Skeletal muscle tissue (tissue), 4 donors: ENCODE data around the gene EDC3. TPM values are rescaled to one million over a fixed set of nuclear protein-coding genes. Genes with fewer than 3 reads are reported as not detected.

ENCODE experiments used
- H3K27ac ChIP-seq: one replicate; pipeline ENCODE4 v1.7.0; 2013; ENCODE audit warnings: mild to moderate bottlenecking, low read depth, low read length, inconsistent platforms
- H3K27me3 ChIP-seq, 3 donors: one replicate each; pipeline ENCODE4 v1.7.0; 2013; ENCODE audit warnings: low read length in 3 of 3; ENCODE audit not compliant: control insufficient read depth in 3 of 3, insufficient read depth in 3 of 3
- H3K36me3 ChIP-seq, 3 donors: one replicate each; pipeline ENCODE4 v1.7.0; 2013; ENCODE audit warnings: low read length in 3 of 3; ENCODE audit not compliant: control insufficient read depth in 3 of 3, insufficient read depth in 3 of 3
- H3K4me1 ChIP-seq, 3 donors: one replicate each; pipeline ENCODE4 v1.7.0; 2013; ENCODE audit warnings: low read length in 3 of 3, mild to moderate bottlenecking in 3 of 3; ENCODE audit not compliant: control insufficient read depth in 3 of 3, insufficient read depth in 3 of 3
- H3K4me3 ChIP-seq, 3 donors: one replicate each; pipeline ENCODE4 v1.7.0; 2013; ENCODE audit warnings: low read length in 3 of 3
- H3K9ac ChIP-seq, 3 donors: one replicate each; pipeline ENCODE4 v1.7.0; 2013; ENCODE audit warnings: low read length in 3 of 3, mild to moderate bottlenecking in 3 of 3, moderate library complexity in 2 of 3, low read depth in 1 of 3
- H3K9me3 ChIP-seq, 3 donors: one replicate each; pipeline ENCODE4 v1.7.0; 2013; ENCODE audit warnings: low read length in 3 of 3; ENCODE audit not compliant: control insufficient read depth in 3 of 3
- total RNA-seq: library from RNA; depleted of rRNA; stranded (reverse); fragments of >200 nt; gene quantifications from one replicate; pipeline ENCODE4 v1.2.3, GENCODE V29; 2014
- donor health status: Osteomylitis.

EDC3 gene
- total RNA-seq, 1 donor from 2014 or later = 16.2 TPM

GRCh38 chr15:74594455-74594854, 101.4 kb downstream of the EDC3 start:
- Histone ChIP-seq H3K36me3 (peaks cover 18 to 24% (median 22%) of the 10 kb centered on the region in 3 donors), H3K9ac (no peak overlapping the region), H3K27ac (no peak overlapping the region), H3K4me3 (no peak overlapping the region), H3K4me1 (peaks cover 7 to 17% (median 15%) of the 10 kb centered on the region in 3 donors), H3K27me3 (no peaks in the 10 kb centered on the region), H3K9me3 (no peaks in the 10 kb centered on the region)

- no peaks in the 10 kb centered on the region for H3K9me3 ChIP-seq
These were observed 102.7 kb downstream of the EDC3 start for GRCh38 chr15:74593122-74593521.

DNA sequence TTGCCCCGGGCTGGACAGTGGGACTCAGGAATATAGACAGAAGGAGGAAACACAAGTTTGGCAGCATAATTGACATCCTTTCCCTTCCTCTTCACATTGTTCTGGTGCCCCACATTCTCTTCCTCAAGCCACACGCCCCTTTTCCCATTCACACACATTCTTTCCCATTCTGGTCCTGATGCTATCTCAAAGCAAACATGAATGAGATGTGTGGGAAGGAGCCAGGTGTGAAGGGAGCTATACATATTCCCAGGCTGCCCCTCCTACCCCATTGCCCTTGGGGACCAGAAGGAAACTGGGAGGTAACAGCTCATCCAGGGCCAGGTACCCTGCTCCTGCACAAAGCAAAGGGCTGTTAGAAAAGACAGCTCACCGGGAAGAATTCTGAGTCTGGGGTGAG, 103.6 kb downstream of the EDC3 start:
- Histone ChIP-seq H3K4me1 (peaks cover 0 to 10% (median 2%) of the 10 kb centered on the region in 3 donors), H3K27me3 (no peaks in the 10 kb centered on the region), H3K9me3 (no peaks in the 10 kb centered on the region), H3K27ac (no peak overlapping the region), H3K36me3 (peaks cover 20 to 24% (median 20%) of the 10 kb centered on the region in 3 donors), H3K9ac (no peak overlapping the region), H3K4me3 (no peak overlapping the region)

More at GRCh38 chr15:74593122-74593521, 102.7 kb downstream of the EDC3 start:
- Histone ChIP-seq H3K27me3 (no peaks in the 10 kb centered on the region), H3K4me3 (no peak overlapping the region), H3K9ac (no peak overlapping the region), H3K36me3 (peaks cover 18 to 24% (median 20%) of the 10 kb centered on the region in 3 donors), H3K4me1 (peaks cover 4 to 14% (median 5%) of the 10 kb centered on the region in 3 donors), H3K27ac (no peak overlapping the region)

DNA sequence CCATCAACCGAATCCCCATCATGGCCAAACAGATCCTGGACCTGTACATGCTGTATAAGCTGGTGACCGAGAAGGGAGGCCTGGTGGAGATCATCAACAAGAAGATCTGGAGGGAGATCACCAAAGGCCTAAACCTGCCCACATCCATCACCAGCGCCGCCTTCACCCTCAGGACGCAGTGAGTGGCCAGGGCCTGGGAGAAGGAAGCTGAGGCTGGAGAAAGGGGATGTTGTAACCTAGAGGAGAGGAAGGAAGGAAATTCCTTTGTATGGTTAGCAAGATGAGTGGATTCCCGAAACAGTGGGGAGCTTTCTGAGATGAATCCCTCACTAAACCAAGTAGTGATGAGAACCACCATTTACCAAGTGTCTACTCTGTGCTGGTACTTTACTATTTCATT, 106.0 kb downstream of the EDC3 start:
- H3K9me3 ChIP-seq = no peaks in the 10 kb centered on the region
- H3K4me1 ChIP-seq = peaks cover 0 to 10% (median 2%) of the 10 kb centered on the region in 3 donors
- no peaks in the 10 kb centered on the region for H3K27me3 ChIP-seq
- H3K27ac ChIP-seq = no peak overlapping the region
- peaks cover 20 to 24% (median 21%) of the 10 kb centered on the region in 3 donors for H3K36me3 ChIP-seq
- H3K4me3 ChIP-seq = no peak overlapping the region
- H3K9ac ChIP-seq = no peak overlapping the region

- H3K9me3 ChIP-seq = no peaks in the 10 kb centered on the region
These were observed 110.0 kb downstream of the EDC3 start for GRCh38 chr15:74585857-74586256.

GRCh38 chr15:74585191-74585590, 110.6 kb downstream of the EDC3 start:
- Histone ChIP-seq H3K27me3 (no peaks in the 10 kb centered on the region), H3K9me3 (no peaks in the 10 kb centered on the region), H3K9ac (no peak overlapping the region), H3K4me3 (no peak overlapping the region), H3K27ac (no peak overlapping the region), H3K36me3 (peaks cover 3 to 10% (median 4%) of the 10 kb centered on the region in 3 donors), H3K4me1 (peaks cover 0 to 10% (median 2%) of the 10 kb centered on the region in 3 donors)

More at GRCh38 chr15:74585857-74586256, 110.0 kb downstream of the EDC3 start:
- H3K4me1 ChIP-seq = peaks cover 0 to 10% (median 2%) of the 10 kb centered on the region in 3 donors
- H3K4me3 ChIP-seq = no peak overlapping the region
- H3K27ac ChIP-seq = no peak overlapping the region
- H3K36me3 ChIP-seq = peaks cover 3 to 10% (median 4%) of the 10 kb centered on the region in 3 donors
- H3K9ac ChIP-seq = no peak overlapping the region
- no peaks in the 10 kb centered on the region for H3K27me3 ChIP-seq

GRCh38 chr15:74584779-74585178, 111.0 kb downstream of the EDC3 start:
- H3K27ac ChIP-seq = no peak overlapping the region
- no peak overlapping the region for H3K9ac ChIP-seq
- H3K4me3 ChIP-seq = no peak overlapping the region
- H3K27me3 ChIP-seq = no peaks in the 10 kb centered on the region
- H3K4me1 ChIP-seq = peaks cover 0 to 10% (median 2%) of the 10 kb centered on the region in 3 donors
- H3K9me3 ChIP-seq = no peaks in the 10 kb centered on the region
- H3K36me3 ChIP-seq = peaks cover 3 to 7% (median 4%) of the 10 kb centered on the region in 3 donors

- Histone ChIP-seq H3K36me3 (peaks cover 3 to 7% (median 4%) of the 10 kb centered on the region in 3 donors), H3K27ac (no peak overlapping the region), H3K4me1 (peaks cover 0 to 6% (median 2%) of the 10 kb centered on the region in 3 donors)
These were observed 111.6 kb downstream of the EDC3 start for GRCh38 chr15:74584204-74584603.

More at GRCh38 chr15:74584204-74584603, 111.6 kb downstream of the EDC3 start:
- no peak overlapping the region for H3K9ac ChIP-seq
- H3K27me3 ChIP-seq = no peaks in the 10 kb centered on the region
- H3K9me3 ChIP-seq = no peaks in the 10 kb centered on the region
- H3K4me3 ChIP-seq = no peak overlapping the region

Other genes starting within 250 kb of the EDC3 start
- gene UBL7, start 234.9 kb downstream of the EDC3 start, total RNA-seq = 23.0 TPM
- gene ARID3B, start 154.8 kb downstream of the EDC3 start, total RNA-seq = 2.1 TPM
- 24.0 TPM for gene CLK3, start 80.2 kb downstream of the EDC3 start, total RNA-seq
- gene CYP1A1, start 29.5 kb upstream of the EDC3 start, total RNA-seq = not detected
- gene CYP1A2, start 52.8 kb upstream of the EDC3 start, total RNA-seq = not detected
- gene CSK, start 86.1 kb upstream of the EDC3 start, total RNA-seq = 13.6 TPM
- gene LMAN1L, start 116.8 kb upstream of the EDC3 start, total RNA-seq = not detected
- gene CPLX3, start 130.6 kb upstream of the EDC3 start, total RNA-seq = not detected
- gene ULK3, start 147.1 kb upstream of the EDC3 start, total RNA-seq = 18.3 TPM
- gene SCAMP2, start 177.3 kb upstream of the EDC3 start, total RNA-seq = 15.7 TPM
- 22.4 TPM for gene MPI, start 194.0 kb upstream of the EDC3 start, total RNA-seq
- gene FAM219B, start 210.8 kb upstream of the EDC3 start, total RNA-seq = 33.4 TPM
- 96.6 TPM for gene COX5A, start 242.0 kb upstream of the EDC3 start, total RNA-seq